GM13977 (cell line): ENCODE measurements around the gene COPZ1.

Source experiments
- DNase-seq: peaks from one replicate; pipeline ENCODE4 v3.0.0; 2012; ENCODE audit warnings: low spot score
- in situ Hi-C: fragments of 300-500 bp; cut with MboI; formaldehyde crosslinking; loops from one replicate; pipeline ENCODE4 v1.12.0; 2022; ENCODE audit warnings: low sequenced_read_pairs, low pct_unique_long_range_greater_than_20kb, mixed read lengths, inconsistent platforms; ENCODE audit not compliant: unreplicated experiment
- TF ChIP-seq, protein P1 (sequence below): IDR thresholded peaks from 2 replicates; pipeline ENCODE4 v1.5.1; 2012; ENCODE audit warnings: mild to moderate bottlenecking, control low read depth; ENCODE audit not compliant: insufficient read depth; ENCODE audit errors: extremely low read depth, missing control alignments

Gene COPZ1

GRCh38 chr12:54329759-54330158 lies 4.8 kb downstream of the COPZ1 start:
- TF ChIP-seq, protein P1, sequence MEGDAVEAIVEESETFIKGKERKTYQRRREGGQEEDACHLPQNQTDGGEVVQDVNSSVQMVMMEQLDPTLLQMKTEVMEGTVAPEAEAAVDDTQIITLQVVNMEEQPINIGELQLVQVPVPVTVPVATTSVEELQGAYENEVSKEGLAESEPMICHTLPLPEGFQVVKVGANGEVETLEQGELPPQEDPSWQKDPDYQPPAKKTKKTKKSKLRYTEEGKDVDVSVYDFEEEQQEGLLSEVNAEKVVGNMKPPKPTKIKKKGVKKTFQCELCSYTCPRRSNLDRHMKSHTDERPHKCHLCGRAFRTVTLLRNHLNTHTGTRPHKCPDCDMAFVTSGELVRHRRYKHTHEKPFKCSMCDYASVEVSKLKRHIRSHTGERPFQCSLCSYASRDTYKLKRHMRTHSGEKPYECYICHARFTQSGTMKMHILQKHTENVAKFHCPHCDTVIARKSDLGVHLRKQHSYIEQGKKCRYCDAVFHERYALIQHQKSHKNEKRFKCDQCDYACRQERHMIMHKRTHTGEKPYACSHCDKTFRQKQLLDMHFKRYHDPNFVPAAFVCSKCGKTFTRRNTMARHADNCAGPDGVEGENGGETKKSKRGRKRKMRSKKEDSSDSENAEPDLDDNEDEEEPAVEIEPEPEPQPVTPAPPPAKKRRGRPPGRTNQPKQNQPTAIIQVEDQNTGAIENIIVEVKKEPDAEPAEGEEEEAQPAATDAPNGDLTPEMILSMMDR = no peak
- in situ Hi-C loops = no loop called here
- no peak for DNase-seq

DNA sequence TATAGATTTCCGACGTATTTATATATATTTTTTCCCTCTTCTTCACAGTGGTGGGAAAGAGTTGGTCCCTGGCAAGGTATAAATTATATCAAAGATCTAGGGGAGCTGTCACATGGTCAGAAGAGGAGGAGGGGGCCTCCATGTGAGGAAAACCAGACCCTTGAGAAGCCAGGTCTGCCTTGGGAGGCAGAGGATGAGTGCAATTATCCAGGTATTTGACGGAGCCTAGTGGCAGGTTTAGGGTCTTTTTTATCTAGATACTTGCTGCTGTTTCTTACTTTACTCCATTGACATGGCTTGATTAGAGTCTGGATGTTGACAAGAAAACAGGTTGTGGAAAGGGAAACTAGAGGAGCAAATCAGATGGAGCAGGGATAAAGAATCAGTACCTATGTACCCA lies 5.5 kb downstream of the COPZ1 start:
- TF ChIP-seq, protein P1 = no peak
- in situ Hi-C loops = no loop called here
- no peak for DNase-seq

DNA sequence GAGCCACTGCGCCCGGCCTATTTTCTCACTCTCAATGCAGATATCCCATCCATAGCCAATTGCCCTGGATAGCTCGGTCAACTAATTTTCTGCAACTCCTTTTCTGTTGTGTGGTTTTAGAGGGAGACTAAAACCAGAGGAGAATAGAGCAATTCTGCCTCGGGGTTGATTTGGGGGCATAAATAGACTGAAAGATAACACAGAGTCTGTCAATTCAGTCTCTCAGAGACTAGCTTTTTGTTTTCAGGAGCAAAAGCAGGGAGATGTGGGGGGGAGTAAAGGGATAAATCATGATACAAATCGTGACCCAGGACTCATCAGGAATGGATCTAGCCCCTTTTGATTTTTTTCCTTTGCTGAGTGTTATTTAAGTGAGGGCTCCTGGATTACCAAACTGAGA lies 6.5 kb downstream of the COPZ1 start:
- DNase-seq = no peak
- TF ChIP-seq, protein P1 = no peak
- in situ Hi-C loops = no loop called here

- DNase-seq = no peak
- in situ Hi-C loops = no loop called here
- TF ChIP-seq, protein P1 = no peak
Observed at GRCh38 chr12:54333420-54334034, 8.6 kb downstream of the COPZ1 start.

GRCh38 chr12:54337280-54337842 lies 12.4 kb downstream of the COPZ1 start:
- in situ Hi-C loops = no loop called here

GRCh38 chr12:54337854-54338650 lies 13.1 kb downstream of the COPZ1 start:
- TF ChIP-seq, protein P1 = no peak
- no peak for DNase-seq
- in situ Hi-C loops = no loop called here

More at GRCh38 chr12:54337280-54337842, 12.4 kb downstream of the COPZ1 start:
- TF ChIP-seq, protein P1 = no peak
- no peak for DNase-seq
